Activated CD4-positive, alpha-beta memory T cell treated with anti-CD3 and anti-CD28 coated beads, Interleukin-2, amount 10 ng/mL, durations not matched to agents 7 days and 5 days (primary cell): Measurements from ENCODE around the gene CRBN. TPM values are rescaled to one million over a fixed set of nuclear protein-coding genes. Genes with fewer than 3 reads are reported as not detected.
A peak's percentile ranks its signal among the peaks of the same experiment; 100 is the strongest.

ENCODE experiments used
- CTCF ChIA-PET: fragments of 350-600 bp; sonication (Branson Sonifier 250); formaldehyde crosslinking; loops from one replicate; lab custom pipeline; 2021; ENCODE audit warnings: antibody characterized with exemption, inconsistent platforms; lab: Charles Lee
- POLR2A ChIA-PET: fragments of 350-600 bp; sonication (Branson Sonifier 250); formaldehyde crosslinking; loops from one replicate; lab custom pipeline; 2021; ENCODE audit warnings: antibody characterized with exemption; lab: Charles Lee
- DNase-seq: peaks from one replicate; pipeline ENCODE4 v3.0.0-alpha.2; 2020
- H3K27ac Mint-ChIP-seq: one replicate; pipeline ENCODE4 v1.8.0; 2021; ENCODE audit warnings: mild to moderate bottlenecking, mixed read lengths
- H3K27me3 Mint-ChIP-seq: one replicate; pipeline ENCODE4 v1.8.0; 2021; ENCODE audit warnings: mixed read lengths
- H3K36me3 Mint-ChIP-seq: one replicate; pipeline ENCODE4 v1.8.0; 2021; ENCODE audit warnings: low read depth, mixed read lengths
- H3K4me1 Mint-ChIP-seq: one replicate; pipeline ENCODE4 v1.8.0; 2021; ENCODE audit warnings: mixed read lengths
- H3K4me3 Mint-ChIP-seq: one replicate; pipeline ENCODE4 v1.8.0; 2021; ENCODE audit warnings: mild to moderate bottlenecking, mixed read lengths
- H3K9me3 Mint-ChIP-seq: one replicate; pipeline ENCODE4 v1.8.0; 2021; ENCODE audit warnings: mixed read lengths
- total RNA-seq, 2 experiments: library from RNA; stranded (reverse); gene quantifications; one replicate each; pipeline ENCODE4 v1.2.3, GENCODE V29; 2021

CRBN gene
- total RNA-seq, 2 experiments from 2014 or later: 62.8 to 74.4 TPM

DNA sequence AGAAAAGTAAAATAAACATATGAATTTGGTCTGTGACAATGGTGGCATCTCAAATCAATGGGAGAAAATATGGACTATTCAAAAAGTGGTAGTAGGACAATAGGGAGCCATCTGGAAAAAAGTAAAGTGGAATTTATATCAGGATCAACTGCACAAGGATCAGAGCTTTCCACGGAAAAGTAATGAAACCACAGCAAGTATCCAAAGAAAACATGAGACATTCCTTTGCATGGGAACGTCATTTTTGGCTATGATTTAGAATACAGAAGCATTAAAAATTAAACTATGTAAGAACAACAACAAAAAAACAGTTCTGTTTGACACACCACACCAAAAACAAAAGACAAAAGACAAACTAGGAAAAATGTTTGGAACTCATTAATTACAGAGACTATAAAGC lies 18.7 kb downstream of the CRBN start:
- POLR2A ChIA-PET: interaction anchor here (1.2 to 1.7 kb wide), 3 partner anchors 13 to 25 kb away, joined by 3 to 5 read pairs (median 4); partner anchors contain the start of gene CRBN
- Mint-ChIP-seq H3K4me1 (peaks cover 7% of the 10 kb centered on the region), H3K27me3 (no peaks in the 10 kb centered on the region), H3K36me3 (peaks cover 72% of the 10 kb centered on the region), H3K27ac (peak overlapping the region; percentile 7), H3K9me3 (no peaks in the 10 kb centered on the region), H3K4me3 (no peak overlapping the region)
- CTCF ChIA-PET: interaction anchor here (0.7 kb wide), 1 partner anchor 254 kb away, joined by 3 read pairs; no protein-coding TSS in a partner anchor
- no peak for DNase-seq

DNA sequence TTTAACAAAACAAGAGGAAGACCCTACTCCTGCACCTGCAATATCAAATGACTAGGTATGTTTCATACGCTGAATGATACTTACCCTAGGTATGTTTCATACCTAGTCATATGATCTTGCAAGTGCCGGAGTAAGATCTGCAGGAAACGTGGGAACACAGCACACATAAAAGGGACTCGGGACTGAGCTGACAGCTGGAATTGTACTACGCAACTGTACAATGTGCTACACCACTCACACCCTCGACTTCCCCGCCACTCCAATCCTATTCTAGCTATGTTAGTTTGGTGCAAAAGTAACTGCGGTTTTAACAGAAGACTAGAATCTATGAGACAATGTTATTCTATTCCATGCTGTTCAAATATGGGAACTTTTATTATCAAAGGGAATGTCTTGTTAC lies 22.0 kb downstream of the CRBN start:
- CTCF ChIA-PET: interaction anchor here (1.0 to 2.9 kb wide), 2 partner anchors 13 to 43 kb away, joined by 3 to 11 read pairs; no protein-coding TSS in a partner anchor
- H3K9me3 Mint-ChIP-seq: no peaks in the 10 kb centered on the region
- no peak overlapping the region for H3K4me3 Mint-ChIP-seq
- POLR2A ChIA-PET: interaction anchor here (0.9 to 1.0 kb wide), 3 partner anchors 15 to 35 kb away, joined by 3 read pairs; no protein-coding TSS in a partner anchor
- H3K27ac Mint-ChIP-seq: no peak overlapping the region
- H3K4me1 Mint-ChIP-seq: no peaks in the 10 kb centered on the region
- DNase-seq: no peak
- H3K27me3 Mint-ChIP-seq: no peaks in the 10 kb centered on the region
- peaks cover 74% of the 10 kb centered on the region for H3K36me3 Mint-ChIP-seq

GRCh38 chr3:3154879-3155610 lies 24.4 kb downstream of the CRBN start:
- DNase-seq: no peak
- Mint-ChIP-seq H3K27me3 (no peaks in the 10 kb centered on the region), H3K4me1 (peaks cover 3% of the 10 kb centered on the region), H3K9me3 (no peaks in the 10 kb centered on the region), H3K27ac (peak overlapping the region; percentile 5), H3K36me3 (peaks cover 82% of the 10 kb centered on the region), H3K4me3 (no peak overlapping the region)
- POLR2A ChIA-PET: no interaction called here
- CTCF ChIA-PET: interaction anchor here (1.3 kb wide), 1 partner anchor 18 kb away, joined by 6 read pairs; no protein-coding TSS in a partner anchor

- POLR2A ChIA-PET: interaction anchor here (1.2 to 2.2 kb wide), 4 partner anchors 13 to 21 kb away, joined by 3 to 7 read pairs (median 4); no protein-coding TSS in a partner anchor
- Mint-ChIP-seq H3K27ac (no peak overlapping the region), H3K4me3 (no peak overlapping the region), H3K27me3 (no peaks in the 10 kb centered on the region), H3K36me3 (peaks cover 77% of the 10 kb centered on the region), H3K4me1 (peaks cover 6% of the 10 kb centered on the region), H3K9me3 (no peaks in the 10 kb centered on the region)
- CTCF ChIA-PET: interaction anchor here (0.7 kb wide), 1 partner anchor 18 kb away, joined by 3 read pairs; no protein-coding TSS in a partner anchor
- DNase-seq: no peak
These were observed 28.0 kb downstream of the CRBN start for GRCh38 chr3:3151513-3151912.

GRCh38 chr3:3149560-3149959 lies 29.9 kb downstream of the CRBN start:
- Mint-ChIP-seq H3K36me3 (peaks cover 78% of the 10 kb centered on the region), H3K9me3 (no peaks in the 10 kb centered on the region), H3K4me3 (no peak overlapping the region), H3K27ac (no peak overlapping the region), H3K27me3 (no peaks in the 10 kb centered on the region), H3K4me1 (peaks cover 6% of the 10 kb centered on the region)
- DNase-seq: no peak
- CTCF ChIA-PET: interaction anchor here (1.0 kb wide), 1 partner anchor 21 kb away, joined by 3 read pairs; no protein-coding TSS in a partner anchor
- POLR2A ChIA-PET: no interaction called here

DNA sequence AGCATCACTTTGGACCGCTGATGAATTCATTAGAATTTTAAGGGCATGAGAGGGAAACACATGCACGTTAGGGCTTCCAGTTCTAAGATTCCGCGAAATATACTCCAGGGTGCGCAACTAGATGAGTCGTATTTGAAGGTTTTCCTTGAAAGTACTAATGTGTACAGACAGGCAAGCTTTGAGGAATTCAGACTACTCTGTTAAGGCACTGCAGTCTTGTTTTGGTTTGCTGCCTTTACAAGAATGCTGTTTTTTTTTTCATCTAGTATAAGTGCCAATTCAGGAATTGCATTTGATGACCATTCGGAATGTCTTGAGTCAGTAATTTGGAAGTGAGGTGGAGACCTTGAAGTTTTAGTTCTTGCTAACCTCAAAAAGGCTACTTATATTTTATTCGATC lies 33.7 kb downstream of the CRBN start:
- POLR2A ChIA-PET: no interaction called here
- H3K9me3 Mint-ChIP-seq: no peaks in the 10 kb centered on the region
- DNase-seq: no peak
- H3K36me3 Mint-ChIP-seq: peaks cover 77% of the 10 kb centered on the region
- no peak overlapping the region for H3K27ac Mint-ChIP-seq
- H3K4me1 Mint-ChIP-seq: peaks cover 12% of the 10 kb centered on the region
- H3K27me3 Mint-ChIP-seq: no peaks in the 10 kb centered on the region
- CTCF ChIA-PET: no interaction called here
- H3K4me3 Mint-ChIP-seq: no peak overlapping the region

GRCh38 chr3:3141939-3142338 lies 37.6 kb downstream of the CRBN start:
- Mint-ChIP-seq H3K9me3 (no peaks in the 10 kb centered on the region), H3K27ac (no peak overlapping the region), H3K4me1 (peaks cover 17% of the 10 kb centered on the region), H3K4me3 (no peak overlapping the region), H3K27me3 (no peaks in the 10 kb centered on the region), H3K36me3 (peaks cover 84% of the 10 kb centered on the region)
- no peak for DNase-seq
- POLR2A ChIA-PET: interaction anchor here (1.3 kb wide), 1 partner anchor 12 kb away, joined by 4 read pairs; no protein-coding TSS in a partner anchor
- CTCF ChIA-PET: interaction anchor here (1.1 kb wide), 1 partner anchor 9 kb away, joined by 3 read pairs; no protein-coding TSS in a partner anchor

- H3K4me1 Mint-ChIP-seq: peaks cover 48% of the 10 kb centered on the region
- no peak for DNase-seq
- H3K36me3 Mint-ChIP-seq: peaks cover 84% of the 10 kb centered on the region
- H3K9me3 Mint-ChIP-seq: no peaks in the 10 kb centered on the region
- ChIA-PET POLR2A (interaction anchor here (1.0 kb wide), 1 partner anchor 15 kb away, joined by 4 read pairs; no protein-coding TSS in a partner anchor), CTCF (no interaction called here)
- no peak overlapping the region for H3K27ac Mint-ChIP-seq
- H3K27me3 Mint-ChIP-seq: no peaks in the 10 kb centered on the region
- no peak overlapping the region for H3K4me3 Mint-ChIP-seq
These were observed 42.0 kb downstream of the CRBN start for GRCh38 chr3:3137526-3137925.

DNA sequence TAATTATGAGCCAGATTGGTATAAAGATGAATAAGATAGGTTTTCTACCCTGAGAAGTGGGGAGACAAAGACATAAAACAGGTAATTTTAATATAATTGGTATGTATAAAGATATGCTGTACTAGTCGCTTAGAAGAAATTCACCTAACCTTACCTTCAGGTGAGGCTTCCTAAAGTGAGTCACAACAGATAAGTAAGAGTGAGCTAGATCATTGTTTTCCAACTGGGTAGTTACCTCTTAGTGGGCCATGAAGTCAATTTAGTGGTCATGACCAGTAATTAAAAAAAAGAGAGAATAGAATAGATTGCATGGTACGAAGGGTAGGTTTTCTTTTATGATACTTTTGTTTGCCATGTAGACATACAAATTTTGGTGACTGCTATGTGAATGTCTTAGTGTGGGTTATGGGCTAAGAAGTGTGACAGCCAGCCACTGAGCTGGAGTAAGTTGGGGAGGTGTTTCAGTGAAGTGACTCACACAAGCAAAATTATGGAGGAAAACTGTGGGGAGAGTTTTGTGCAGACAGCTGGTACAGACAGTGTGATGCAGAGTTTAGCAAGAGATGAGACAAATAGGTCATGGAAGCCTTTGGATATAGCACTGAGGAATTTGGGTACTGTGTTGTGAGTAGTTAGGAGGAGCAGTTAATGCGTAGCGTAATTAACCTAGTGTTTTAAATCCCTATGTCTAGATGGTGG lies 44.6 kb downstream of the CRBN start:
- no peaks in the 10 kb centered on the region for H3K9me3 Mint-ChIP-seq
- H3K27me3 Mint-ChIP-seq: no peaks in the 10 kb centered on the region
- peak overlapping the region; percentile 5 for H3K27ac Mint-ChIP-seq
- ChIA-PET POLR2A (interaction anchor here (1.5 to 1.6 kb wide), 3 partner anchors 17 to 25 kb away, joined by 3 to 7 read pairs (median 4); no protein-coding TSS in a partner anchor), CTCF (no interaction called here)
- peaks cover 73% of the 10 kb centered on the region for H3K36me3 Mint-ChIP-seq
- H3K4me1 Mint-ChIP-seq: peaks cover 44% of the 10 kb centered on the region
- DNase-seq: no peak
- H3K4me3 Mint-ChIP-seq: no peak overlapping the region

GRCh38 chr3:3133500-3133899 lies 46.0 kb downstream of the CRBN start:
- Mint-ChIP-seq H3K27me3 (no peaks in the 10 kb centered on the region), H3K9me3 (no peaks in the 10 kb centered on the region), H3K36me3 (peaks cover 72% of the 10 kb centered on the region), H3K27ac (peak overlapping the region; percentile 47), H3K4me3 (no peak overlapping the region), H3K4me1 (peaks cover 51% of the 10 kb centered on the region)
- CTCF ChIA-PET: interaction anchor here (1.2 to 2.0 kb wide), 2 partner anchors 8 to 40 kb away, joined by 3 to 8 read pairs; no protein-coding TSS in a partner anchor
- POLR2A ChIA-PET: interaction anchor here (1.5 to 1.6 kb wide), 2 partner anchors 18 to 25 kb away, joined by 3 to 7 read pairs; no protein-coding TSS in a partner anchor
- DNase-seq: no peak

GRCh38 chr3:3129579-3129978 lies 49.9 kb downstream of the CRBN start:
- CTCF ChIA-PET: interaction anchor here (1.0 to 1.3 kb wide), 2 partner anchors 43 to 50 kb away, joined by 3 read pairs; partner anchors contain the start of gene CRBN
- peaks cover 50% of the 10 kb centered on the region for H3K36me3 Mint-ChIP-seq
- H3K4me1 Mint-ChIP-seq: peaks cover 53% of the 10 kb centered on the region
- H3K27me3 Mint-ChIP-seq: no peaks in the 10 kb centered on the region
- DNase-seq: no peak
- no peaks in the 10 kb centered on the region for H3K9me3 Mint-ChIP-seq
- POLR2A ChIA-PET: interaction anchor here (0.7 to 1.3 kb wide), 5 partner anchors 12 to 49 kb away, joined by 3 to 4 read pairs (median 4); no protein-coding TSS in a partner anchor
- H3K4me3 Mint-ChIP-seq: no peak overlapping the region
- no peak overlapping the region for H3K27ac Mint-ChIP-seq

- POLR2A ChIA-PET: interaction anchor here (0.7 to 2.0 kb wide), 7 partner anchors 17 to 52 kb away, joined by 3 to 9 read pairs (median 4); partner anchors contain the start of genes CRBN and IL5RA
- Mint-ChIP-seq H3K27me3 (no peaks in the 10 kb centered on the region), H3K4me1 (peaks cover 39% of the 10 kb centered on the region), H3K4me3 (peak overlapping the region; percentile 94), H3K36me3 (peaks cover 35% of the 10 kb centered on the region), H3K9me3 (no peaks in the 10 kb centered on the region), H3K27ac (peak overlapping the region; percentile 89)
- DNase-seq: peak; percentile 63
- CTCF ChIA-PET: interaction anchor here (0.7 to 0.9 kb wide), 2 partner anchors 44 to 45 kb away, joined by 3 to 4 read pairs; no protein-coding TSS in a partner anchor
These were observed 52.0 kb downstream of the CRBN start for GRCh38 chr3:3127432-3128010.
